NCI-H526 treated with DMSO at 0.1 percent for 48 hours (cell line): ENCODE measurements around the gene LIX1.
A peak's percentile ranks its signal among the peaks of the same experiment; 100 is the strongest.
"Not testable (repeated sequence)": the region's sequence is repeated elsewhere in the genome, so short reads cannot be mapped to it uniquely, and the experiment has no call there.

Source experiments
- DNase-seq: peaks from one replicate; lab custom pipeline; 2025; lab: John Stamatoyannopoulos, UW

LIX1 gene

GRCh38 chr5:97142521-97143254, at the start of gene LIX1:
Gene LIX1, minus strand, starts transcription at chr5:97142611. Its CDS starts 35 bp downstream, at chr5:97142576.
- DNase-seq = no peak

GRCh38 chr5:97191893-97192292, 49.5 kb upstream of the LIX1 start:
- no peak for DNase-seq

GRCh38 chr5:97189523-97189922, 47.1 kb upstream of the LIX1 start:
- not testable (repeated sequence) for DNase-seq

GRCh38 chr5:97183930-97184213, 41.5 kb upstream of the LIX1 start:
- DNase-seq = no peak

- DNase-seq = peak; percentile 95
These were observed 40.9 kb upstream of the LIX1 start, which contains the start of gene RIOK2 for GRCh38 chr5:97183100-97183929. Gene RIOK2, minus strand, starts transcription at chr5:97183247. Its CDS starts 56 bp downstream, at chr5:97183191.

GRCh38 chr5:97182571-97183099, 40.2 kb upstream of the LIX1 start:
- no peak for DNase-seq

- no peak for DNase-seq
These were observed 39.6 kb upstream of the LIX1 start for GRCh38 chr5:97181856-97182545.

- not testable (repeated sequence) for DNase-seq
These were observed 37.0 kb upstream of the LIX1 start for GRCh38 chr5:97179457-97179856.

GRCh38 chr5:97172227-97172626, 29.8 kb upstream of the LIX1 start:
- DNase-seq = no peak

GRCh38 chr5:97171703-97172102, 29.3 kb upstream of the LIX1 start:
- no peak for DNase-seq

- no peak for DNase-seq
These were observed 25.0 kb upstream of the LIX1 start for GRCh38 chr5:97167435-97167834.

GRCh38 chr5:97165726-97166125, 23.3 kb upstream of the LIX1 start:
- DNase-seq = peak; percentile 23

- DNase-seq = no peak
These were observed 22.4 kb upstream of the LIX1 start for GRCh38 chr5:97164846-97165245.

GRCh38 chr5:97163790-97164285, 21.4 kb upstream of the LIX1 start:
- DNase-seq = no peak

GRCh38 chr5:97163360-97163764, 21.0 kb upstream of the LIX1 start:
- DNase-seq = no peak

GRCh38 chr5:97162045-97162444, 19.6 kb upstream of the LIX1 start:
- DNase-seq = peak; percentile 13

- DNase-seq = no peak
These were observed 15.3 kb upstream of the LIX1 start for GRCh38 chr5:97157689-97158088.

- no peak for DNase-seq
These were observed 9.0 kb upstream of the LIX1 start for GRCh38 chr5:97151370-97151769.

GRCh38 chr5:97150401-97150800, 8.0 kb upstream of the LIX1 start:
- no peak for DNase-seq

GRCh38 chr5:97149709-97150108, 7.3 kb upstream of the LIX1 start:
- DNase-seq = no peak

- no peak for DNase-seq
These were observed 5.9 kb upstream of the LIX1 start for GRCh38 chr5:97148288-97148687.

- no peak for DNase-seq
These were observed 1.3 kb upstream of the LIX1 start for GRCh38 chr5:97143704-97144103.
